Liver (tissue), 9 donors: ENCODE measurements around the gene LRRC37A2. TPM values are rescaled to one million over a fixed set of nuclear protein-coding genes. Genes with fewer than 3 reads are reported as not detected.
"Not testable (repeated sequence)": the region's sequence is repeated elsewhere in the genome, so short reads cannot be mapped to it uniquely, and the experiment has no call there.

ENCODE experiments used
- DNase-seq: peaks from one replicate; pipeline ENCODE4 v3.0.0-alpha.2; 2017; ENCODE audit warnings: low spot score
- H3K27ac ChIP-seq, 2 donors: one replicate each; pipeline ENCODE4 v1.7.0; 2013; ENCODE audit warnings: inconsistent platforms in 2 of 2, low read length in 2 of 2, control low read depth in 1 of 2, low read depth in 1 of 2, mild to moderate bottlenecking in 1 of 2
- H3K27me3 ChIP-seq, 4 donors: one replicate each; pipeline versions ENCODE4 v1.6.1 to v1.7.0; 2013; ENCODE audit warnings: low read length in 3 of 4, inconsistent platforms in 1 of 4, mild to moderate bottlenecking in 1 of 4, moderate library complexity in 1 of 4; ENCODE audit not compliant: control insufficient read depth in 4 of 4, insufficient read depth in 4 of 4
- H3K36me3 ChIP-seq, 4 donors: one replicate each; pipeline versions ENCODE4 v1.6.1 to v1.7.0; 2013; ENCODE audit warnings: low read length in 3 of 4, mild to moderate bottlenecking in 3 of 4, low read depth in 1 of 4, moderate library complexity in 1 of 4; ENCODE audit not compliant: control insufficient read depth in 4 of 4, insufficient read depth in 3 of 4
- H3K4me1 ChIP-seq, 4 donors: one replicate each; pipeline versions ENCODE4 v1.6.1 to v1.7.0; 2013; ENCODE audit warnings: low read length in 3 of 4, mild to moderate bottlenecking in 3 of 4, moderate library complexity in 1 of 4; ENCODE audit not compliant: control insufficient read depth in 4 of 4, insufficient read depth in 4 of 4
- H3K4me3 ChIP-seq, 3 donors: one replicate each; pipeline versions ENCODE4 v1.6.1 to v1.7.0; 2013; ENCODE audit warnings: low read length in 3 of 3, control low read depth in 1 of 3, low read depth in 1 of 3, mild to moderate bottlenecking in 1 of 3
- H3K9ac ChIP-seq, 2 donors: one replicate each; pipeline ENCODE4 v1.7.0; 2013; ENCODE audit warnings: low read length in 2 of 2, mild to moderate bottlenecking in 2 of 2, moderate library complexity in 2 of 2, control low read depth in 1 of 2, low read depth in 1 of 2
- H3K9me3 ChIP-seq, 4 donors: one replicate each; pipeline versions ENCODE4 v1.6.1 to v1.7.0; 2013; ENCODE audit warnings: low read length in 3 of 4; ENCODE audit not compliant: control insufficient read depth in 4 of 4
- MAX ChIP-seq: IDR thresholded peaks from 2 replicates; pipeline ENCODE4 v1.6.1; 2016; ENCODE audit warnings: antibody characterized with exemption
- SP1 ChIP-seq: IDR thresholded peaks from 2 replicates; pipeline ENCODE4 v1.6.1; 2018; ENCODE audit warnings: antibody characterized with exemption, mild to moderate bottlenecking
- whole genome bisulfite sequencing: extraction: QIAGEN DNeasy Blood & Tissue Kit; methylation state at CpG from one replicate; pipeline ENCODE4 v1.1.7; 2013; 5-methylcytosine and 5-hydroxymethylcytosine counted together
- polyA plus RNA-seq, 2 donors: library from polyadenylated mRNA; stranded (reverse) in 1 of 2; unstranded in 1 of 2; fragments of 200-250 nt in 1 of 2; fragments of >200 nt in 1 of 2; fragmentation: Nextera tagmentation in 1 of 2; extraction: Ambion mirVana in 1 of 2; gene quantifications; one replicate each; pipeline versions ENCODE4 v1.2.1 to v1.2.3, GENCODE V29; 2013 to 2015
- total RNA-seq, 2 donors: library from RNA; depleted of rRNA; stranded (reverse); fragments of >200 nt; gene quantifications; one replicate each; pipeline ENCODE4 v1.2.3, GENCODE V29; 2014
- donor health status: healthy.
- donor health status: healthy.
- donor health status: healthy.
- donor health status: healthy.
- donor health status: healthy.

Gene LRRC37A2
- total and polyA plus RNA-seq, 4 donors: 0.67 to 5.7 (median 3.6) TPM

GRCh38 chr17:46579083-46580075 is 67.1 kb downstream of the LRRC37A2 start, which contains the start of gene ARL17A:
Gene ARL17A, minus strand, starts transcription at chr17:46579691. Its CDS starts 3,369 bp downstream, at chr17:46576322.
- DNase-seq, H3K27ac ChIP-seq, H3K9me3 ChIP-seq, H3K9ac ChIP-seq, H3K36me3 ChIP-seq, H3K4me3 ChIP-seq, H3K4me1 ChIP-seq, H3K27me3 ChIP-seq: not testable (repeated sequence)
- TF ChIP-seq SP1 (peak; percentile 42), MAX (peak; percentile 13)
- WGBS: 0% methylated on average over 11 of the region's 65 CpGs

- H3K27ac ChIP-seq, H3K9ac ChIP-seq, H3K9me3 ChIP-seq, H3K36me3 ChIP-seq, DNase-seq, H3K27me3 ChIP-seq, H3K4me3 ChIP-seq, H3K4me1 ChIP-seq: not testable (repeated sequence)
- 44% methylated on average over 6 of the region's 18 CpGs for WGBS
These were observed 67.8 kb downstream of the LRRC37A2 start for GRCh38 chr17:46580082-46580481.

GRCh38 chr17:46585444-46585843 is 73.2 kb downstream of the LRRC37A2 start:
- no CpG with 5 or more reads among the region's 3 CpGs for WGBS
- H3K4me3 ChIP-seq, H3K36me3 ChIP-seq, H3K4me1 ChIP-seq, H3K9me3 ChIP-seq, H3K27ac ChIP-seq, DNase-seq, H3K9ac ChIP-seq, H3K27me3 ChIP-seq: not testable (repeated sequence)

- H3K4me3 ChIP-seq, H3K27me3 ChIP-seq, H3K9me3 ChIP-seq, H3K9ac ChIP-seq, H3K36me3 ChIP-seq, H3K4me1 ChIP-seq, DNase-seq, H3K27ac ChIP-seq: not testable (repeated sequence)
- WGBS: no CpG with 5 or more reads among the region's 95 CpGs
These were observed 78.2 kb downstream of the LRRC37A2 start, which contains the start of gene NSF for GRCh38 chr17:46590157-46591146. Gene NSF, plus strand, starts transcription at chr17:46590669. Its CDS starts 107 bp downstream, at chr17:46590776.

- H3K27ac ChIP-seq, H3K27me3 ChIP-seq, H3K4me1 ChIP-seq, DNase-seq, H3K9ac ChIP-seq, H3K36me3 ChIP-seq, H3K4me3 ChIP-seq, H3K9me3 ChIP-seq: not testable (repeated sequence)
- WGBS: no CpG with 5 or more reads among the region's 7 CpGs
These were observed 79.1 kb downstream of the LRRC37A2 start for GRCh38 chr17:46591332-46591731.

- not testable (repeated sequence) for H3K9me3 ChIP-seq, H3K27me3 ChIP-seq, H3K36me3 ChIP-seq, H3K4me1 ChIP-seq, H3K9ac ChIP-seq, H3K4me3 ChIP-seq, DNase-seq, H3K27ac ChIP-seq
- 14% methylated on average over 2 of the region's 3 CpGs for WGBS
These were observed 86.2 kb downstream of the LRRC37A2 start for GRCh38 chr17:46598344-46598931.

- not testable (repeated sequence) for H3K36me3 ChIP-seq, H3K9ac ChIP-seq, H3K4me1 ChIP-seq, H3K27me3 ChIP-seq, H3K4me3 ChIP-seq, H3K9me3 ChIP-seq, DNase-seq, H3K27ac ChIP-seq
- no CpG with 5 or more reads among the region's 3 CpGs for WGBS
These were observed 88.5 kb downstream of the LRRC37A2 start for GRCh38 chr17:46600767-46601166.
